IMR-90 (cell line): ENCODE results near the gene COL4A2.

Experiments used
- CEBPB ChIP-seq: IDR thresholded peaks from 2 replicates; pipeline ENCODE4 v1.6.1; 2012; ENCODE audit warnings: low read depth, low read length, improper control_type of control experiment
- CHD1 ChIP-seq: IDR thresholded peaks from 2 replicates; pipeline ENCODE4 v1.6.1; 2012; ENCODE audit warnings: low read depth, low read length, improper control_type of control experiment
- CTCF ChIP-seq: conservative IDR thresholded peaks from 2 replicates; pipeline ENCODE4 v1.5.1; 2012; ENCODE audit warnings: mild to moderate bottlenecking, low read depth, low read length, improper control_type of control experiment
- ELK1 ChIP-seq: fragments of 150-350 bp; IDR thresholded peaks from 2 replicates; pipeline ENCODE4 v1.6.1; 2016; ENCODE audit warnings: low read depth, mild to moderate bottlenecking, low read length, moderate library complexity, borderline replicate concordance
- FOS ChIP-seq: fragments of 150-350 bp; IDR thresholded peaks from 2 replicates; pipeline ENCODE4 v1.6.1; 2016; ENCODE audit warnings: low read depth, low read length
- MAFK ChIP-seq: IDR thresholded peaks from 2 replicates; pipeline ENCODE4 v1.6.1; 2012; ENCODE audit warnings: low read depth, low read length, improper control_type of control experiment
- MXI1 ChIP-seq: IDR thresholded peaks from 2 replicates; pipeline ENCODE4 v1.6.1; 2012; ENCODE audit warnings: low read depth, mild to moderate bottlenecking, low read length, moderate library complexity, borderline replicate concordance
- NFE2L2 ChIP-seq: fragments of 150-350 bp; IDR thresholded peaks from 2 replicates; pipeline ENCODE4 v1.6.1; 2016; ENCODE audit warnings: low read depth, mild to moderate bottlenecking, low read length
- POLR2A ChIP-seq: IDR thresholded peaks from 2 replicates; pipeline ENCODE4 v1.6.1; 2012; ENCODE audit warnings: mild to moderate bottlenecking, low read depth, low read length
- RFX5 ChIP-seq: IDR thresholded peaks from 2 replicates; pipeline ENCODE4 v1.8.0; 2012; ENCODE audit warnings: low read depth, mild to moderate bottlenecking, low read length, moderate library complexity
- SMC3 ChIP-seq: fragments of 150-350 bp; IDR thresholded peaks from 2 replicates; pipeline ENCODE4 v1.6.1; 2016; ENCODE audit warnings: low read depth, mild to moderate bottlenecking, antibody characterized with exemption, low read length, moderate library complexity
- USF2 ChIP-seq: fragments of 150-350 bp; IDR thresholded peaks from 2 replicates; pipeline ENCODE4 v1.6.1; 2017; ENCODE audit warnings: mild to moderate bottlenecking, antibody characterized with exemption, low read length, low read depth

DNA sequence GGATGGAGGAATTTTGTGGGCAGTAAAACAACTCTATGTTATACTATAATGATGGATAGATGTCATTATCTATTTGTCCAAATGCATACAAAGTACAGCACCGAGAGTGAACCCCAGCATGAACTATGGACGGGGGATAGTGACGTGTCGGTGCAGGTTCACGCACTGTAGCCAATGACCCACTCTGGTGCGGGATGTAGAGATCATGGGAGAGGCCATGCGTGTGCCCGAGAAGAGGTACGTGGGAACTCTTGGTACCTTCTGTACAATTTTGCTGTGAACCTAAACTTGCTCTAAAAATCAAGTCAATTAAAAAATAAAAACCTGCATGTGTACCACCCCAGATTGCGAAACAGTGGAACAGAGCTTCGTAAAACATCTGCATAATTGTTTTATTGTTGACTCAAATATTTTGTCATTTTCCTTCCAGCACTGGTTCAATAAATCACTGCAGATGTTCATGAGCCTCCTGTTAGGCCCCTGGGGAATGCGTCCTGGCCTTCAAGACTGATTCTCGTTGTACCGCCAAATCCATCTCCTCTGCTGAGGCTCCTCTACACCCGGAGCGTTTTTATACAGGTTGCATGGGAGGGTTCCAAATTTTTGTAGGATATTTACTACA lies 31.0 kb upstream of the COL4A2 start:
- no peak for TF ChIP-seq CTCF
- no peak for TF ChIP-seq ELK1
- TF ChIP-seq POLR2A: no peak
- TF ChIP-seq SMC3: no peak
- TF ChIP-seq FOS: no peak
- no peak for TF ChIP-seq MXI1
- no peak for TF ChIP-seq USF2
- TF ChIP-seq MAFK: no peak
- TF ChIP-seq CEBPB: peak; percentile 84
- no peak for TF ChIP-seq NFE2L2
- no peak for TF ChIP-seq RFX5
- TF ChIP-seq CHD1: no peak
